Ecto neural progenitor cell (in vitro differentiated cells): Measurements from ENCODE around the gene LAMP1.
"Not testable (repeated sequence)": the region's sequence is repeated elsewhere in the genome, so short reads cannot be mapped to it uniquely, and the experiment has no call there.

Experiments
- DNase-seq: peaks from one replicate; pipeline ENCODE4 v3.0.0-alpha.2; 2018; ENCODE audit warnings: low spot score

Gene LAMP1

DNA sequence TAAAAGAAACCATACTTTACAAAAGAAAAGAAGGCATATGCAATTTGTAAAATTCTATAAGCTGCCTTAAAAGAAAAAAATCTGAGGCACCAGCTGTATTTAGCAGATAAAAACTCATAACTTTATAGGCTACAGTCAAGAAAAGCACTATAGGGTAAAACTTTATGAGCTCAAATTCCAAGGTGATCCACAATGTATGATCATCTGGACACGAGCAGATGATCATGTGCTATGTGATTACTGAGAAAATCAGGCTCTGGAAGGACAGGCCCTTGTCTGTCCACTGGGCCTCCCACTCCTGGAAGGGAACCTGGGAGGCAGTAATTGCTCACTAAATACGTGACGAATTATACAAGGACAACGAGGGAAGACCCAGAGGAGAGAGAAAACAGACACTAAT, 59.6 kb downstream of the LAMP1 start:
- no peak for DNase-seq

DNA sequence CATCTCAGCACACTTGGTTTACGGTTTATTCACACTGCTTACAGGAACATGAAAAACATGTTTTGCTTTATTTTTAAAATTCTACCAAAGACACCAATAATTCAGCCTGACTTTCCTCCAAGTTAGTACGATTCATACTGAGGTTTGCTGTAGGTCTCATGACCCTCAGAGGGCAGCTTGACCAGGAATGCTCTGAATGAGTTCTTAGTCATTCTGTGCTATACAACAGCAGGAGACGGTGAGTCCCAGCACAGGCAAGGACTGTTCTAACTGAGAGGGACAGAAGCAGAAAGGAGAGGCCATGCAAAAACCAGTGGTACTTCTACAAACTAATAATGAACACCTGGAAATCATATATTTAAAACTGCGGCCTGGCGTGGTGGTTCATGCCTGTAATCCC, 60.5 kb downstream of the LAMP1 start:
- no peak for DNase-seq

DNA sequence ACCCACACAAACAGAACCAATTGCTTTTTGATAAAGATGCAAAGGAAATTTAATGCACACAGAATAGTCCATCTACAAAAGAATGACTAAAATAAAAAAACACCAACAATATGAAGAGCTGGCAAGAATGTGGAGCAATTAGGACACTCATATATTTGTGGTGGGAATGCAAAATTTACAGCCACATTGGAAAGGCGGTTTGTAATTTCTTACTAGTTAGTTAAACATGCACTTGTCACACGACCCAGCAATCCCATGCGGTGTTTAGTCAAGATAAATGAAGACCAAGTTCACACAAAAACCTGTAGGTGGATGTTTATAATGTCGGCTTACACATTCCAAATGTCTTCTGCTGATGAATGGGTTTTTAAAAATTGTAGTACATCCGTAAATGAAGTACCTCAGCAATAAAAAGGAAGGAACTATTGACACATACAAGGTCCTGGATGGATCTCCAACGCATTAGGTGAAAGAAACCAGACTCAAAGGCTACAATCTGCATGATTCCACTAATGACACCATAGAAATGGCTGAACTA, 61.7 kb downstream of the LAMP1 start:
- DNase-seq, result no peak

DNA sequence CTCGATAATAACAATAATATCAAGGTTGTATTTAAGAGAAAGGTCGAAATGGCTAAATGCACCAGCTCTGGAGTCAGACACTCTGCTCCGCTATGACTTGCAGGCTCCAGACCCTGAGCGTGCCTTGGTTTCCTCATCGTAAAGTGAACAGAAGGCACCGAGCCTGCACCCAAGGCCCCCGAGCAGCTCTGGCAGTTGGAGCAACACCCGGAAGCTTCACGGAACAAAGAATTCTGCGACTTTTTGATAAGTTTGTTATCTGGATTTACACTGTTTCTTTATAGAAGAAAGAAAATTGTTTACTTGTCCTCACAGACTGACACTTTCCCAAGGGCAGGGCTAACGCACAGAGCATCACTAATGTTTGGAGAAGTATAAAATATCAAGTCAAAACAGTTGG, 62.5 kb downstream of the LAMP1 start:
- DNase-seq, result no peak

DNA sequence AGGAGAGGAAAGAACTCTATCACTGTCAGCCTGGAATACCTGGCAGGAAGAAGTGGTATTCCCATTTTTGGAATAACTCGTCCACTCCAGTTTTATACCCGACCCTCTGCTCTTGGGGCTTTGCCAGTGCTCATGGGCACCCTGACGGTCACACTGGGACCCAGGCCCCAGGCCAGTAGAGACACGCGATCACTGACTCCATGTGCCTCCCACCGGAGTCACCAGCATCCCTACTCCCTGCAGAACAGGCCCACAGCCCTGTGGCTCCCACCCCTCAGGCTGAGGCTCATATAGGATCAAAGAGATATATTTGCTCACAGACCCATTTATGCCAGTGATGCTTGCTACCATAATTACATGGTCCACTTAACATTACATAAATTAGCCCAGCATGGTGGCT, 63.4 kb downstream of the LAMP1 start:
- DNase-seq, result no peak

DNA sequence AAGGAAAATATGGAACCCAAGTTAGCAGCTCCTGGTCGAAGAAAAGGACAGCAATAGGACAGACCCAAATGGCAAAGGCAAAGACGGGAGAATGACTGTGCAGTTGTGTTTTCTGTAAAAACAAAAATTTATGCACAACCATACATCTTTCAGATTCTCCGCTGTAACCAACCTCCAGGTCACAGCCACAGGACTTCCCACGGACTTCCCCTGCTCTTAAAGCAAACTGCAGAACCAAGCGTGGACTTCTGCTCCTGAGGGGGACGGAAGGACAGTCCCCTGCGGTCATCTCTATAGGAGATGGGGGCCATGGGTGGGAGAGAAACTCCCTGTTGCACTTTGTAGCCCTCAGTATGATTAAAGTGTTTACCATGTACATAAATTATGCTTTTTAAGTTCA, 64.4 kb downstream of the LAMP1 start:
- no peak for DNase-seq

DNA sequence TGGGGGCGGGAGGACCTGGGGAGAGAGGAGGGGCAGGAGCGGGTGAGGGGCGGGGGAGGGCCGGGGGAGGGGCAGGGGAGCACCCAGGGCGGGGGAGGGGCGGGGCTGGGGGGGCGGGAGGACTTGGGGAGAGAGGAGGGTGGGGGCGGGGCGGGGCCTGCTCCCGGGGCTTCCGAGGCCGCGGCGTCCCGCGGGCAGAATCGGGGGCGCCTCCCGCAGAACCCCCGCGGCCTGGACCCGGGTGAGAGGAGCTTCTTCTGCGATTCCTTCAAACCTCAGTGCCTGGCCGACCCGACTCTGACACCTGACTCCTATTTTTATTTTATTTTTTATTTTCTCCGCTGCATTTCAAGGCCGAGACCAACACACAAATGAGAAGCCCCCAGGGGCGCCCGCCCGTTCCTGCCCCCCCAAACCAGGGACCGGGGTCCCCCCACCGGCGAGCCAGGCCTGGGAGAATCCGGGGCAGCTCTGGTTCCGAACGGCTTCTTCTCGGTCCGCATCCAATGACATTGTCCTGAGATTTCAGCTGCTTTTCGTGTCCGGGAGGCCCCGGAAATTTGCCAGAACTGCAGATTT, 67.4 kb downstream of the LAMP1 start:
- no peak for DNase-seq

DNA sequence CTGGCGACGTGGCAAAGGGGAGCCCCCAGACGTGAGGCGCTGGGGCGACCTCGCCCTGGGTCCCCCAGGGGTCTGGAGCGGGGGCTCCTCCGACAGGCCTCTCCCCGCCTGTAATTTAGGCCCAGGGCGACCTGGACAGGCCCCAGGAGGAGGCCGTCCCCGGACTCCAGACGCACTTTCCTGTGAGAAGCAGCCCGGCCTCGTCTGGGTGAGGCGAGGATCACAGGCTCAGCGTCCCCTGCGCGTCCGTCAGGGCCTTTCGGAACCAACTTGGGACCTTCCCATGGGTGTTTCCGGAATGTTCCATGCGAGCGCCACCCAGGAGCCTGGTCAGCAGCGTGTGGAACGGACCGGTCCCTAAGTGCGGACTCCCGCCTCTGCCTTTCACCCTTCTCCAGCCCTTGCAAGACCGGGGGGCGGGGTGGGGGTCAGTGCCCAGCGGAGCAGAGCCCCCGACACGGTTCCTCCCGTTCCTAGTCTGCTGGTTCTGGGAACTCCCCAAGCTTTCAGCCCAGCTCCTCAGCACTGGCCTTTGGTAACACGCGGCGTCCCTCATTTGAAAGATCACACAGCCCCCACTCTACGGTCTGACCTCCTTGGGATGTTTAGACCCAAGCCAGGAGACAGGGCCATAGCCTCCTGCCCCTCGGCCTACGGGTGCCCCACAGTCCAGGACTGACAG, 68.0 kb downstream of the LAMP1 start:
- no peak for DNase-seq

DNA sequence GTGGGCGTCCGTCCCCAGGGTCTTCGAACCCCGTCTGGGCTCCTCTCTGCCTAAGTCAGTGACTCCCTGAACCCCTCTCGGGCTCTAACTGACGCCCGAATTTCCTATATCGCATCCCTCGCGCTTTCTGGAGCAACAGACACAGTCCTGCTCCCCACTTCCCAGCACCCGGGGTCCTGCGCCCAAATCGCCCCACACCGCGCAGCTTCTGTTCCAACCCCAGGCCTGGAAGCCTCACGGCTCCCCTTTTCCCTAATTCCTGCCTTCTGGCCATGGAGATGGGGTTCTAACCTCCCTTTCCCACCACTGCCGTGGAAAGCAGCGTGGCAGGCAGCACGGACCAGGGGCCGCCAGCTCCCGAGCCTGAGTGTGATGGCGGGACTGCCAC, 68.5 kb downstream of the LAMP1 start:
- peak; percentile 45 for DNase-seq

DNA sequence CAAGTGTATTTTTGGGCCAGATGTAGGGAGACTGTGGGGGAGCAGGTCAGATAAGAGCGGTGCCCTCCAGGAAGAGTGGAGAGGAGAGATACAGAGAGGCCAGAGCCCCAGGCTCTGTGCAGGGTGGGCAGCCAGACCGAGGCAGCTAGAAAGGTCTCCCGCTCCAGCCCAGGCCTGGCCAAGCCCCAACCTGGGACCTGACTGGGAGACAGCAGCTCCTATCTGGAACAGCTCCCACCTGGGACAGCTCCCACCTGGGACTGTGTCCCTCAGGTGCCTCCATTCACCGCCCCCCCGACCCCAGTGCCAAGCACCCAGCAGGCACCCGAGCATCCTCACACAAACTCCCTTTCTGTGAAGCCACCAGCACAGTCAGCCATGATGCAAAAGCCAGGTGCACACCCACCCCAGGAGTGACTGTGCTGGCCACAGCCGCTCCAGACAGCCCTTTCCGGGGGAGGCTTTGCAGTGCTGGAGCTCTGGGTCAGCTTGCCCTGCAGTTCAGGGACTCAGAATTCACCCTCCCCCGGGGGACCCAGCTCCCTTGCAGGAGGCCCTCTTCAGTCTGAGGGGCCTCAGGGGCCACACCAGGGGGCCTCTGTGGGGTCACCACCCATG, 69.0 kb downstream of the LAMP1 start:
- DNase-seq, result peak; percentile 51

DNA sequence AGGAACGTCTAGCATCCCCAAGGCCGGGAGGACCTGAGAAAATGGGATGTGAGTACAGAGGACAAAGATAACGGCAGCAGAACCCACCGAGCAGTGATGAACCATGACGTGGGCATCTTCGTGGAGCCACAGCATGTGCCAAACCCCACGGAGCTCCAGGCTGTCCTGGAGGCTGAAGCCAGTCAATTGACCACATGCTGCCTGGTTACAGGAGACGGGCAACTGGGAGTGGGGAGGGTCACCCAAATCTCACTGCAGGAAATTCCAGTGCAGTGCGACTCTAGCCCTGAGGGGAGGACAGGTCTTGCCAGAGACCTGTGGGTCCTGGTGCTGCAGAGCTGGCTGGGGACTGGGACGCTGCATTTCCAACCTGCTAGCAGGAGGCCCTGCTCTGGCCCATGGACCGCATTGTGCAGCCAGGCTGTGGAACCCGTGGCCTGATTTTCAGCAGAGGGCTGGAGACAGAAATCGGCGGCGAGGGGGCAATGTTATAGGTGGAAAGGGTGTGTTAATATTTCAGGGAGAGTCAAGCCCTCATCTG, 70.1 kb downstream of the LAMP1 start:
- peak; percentile 44 for DNase-seq

DNA sequence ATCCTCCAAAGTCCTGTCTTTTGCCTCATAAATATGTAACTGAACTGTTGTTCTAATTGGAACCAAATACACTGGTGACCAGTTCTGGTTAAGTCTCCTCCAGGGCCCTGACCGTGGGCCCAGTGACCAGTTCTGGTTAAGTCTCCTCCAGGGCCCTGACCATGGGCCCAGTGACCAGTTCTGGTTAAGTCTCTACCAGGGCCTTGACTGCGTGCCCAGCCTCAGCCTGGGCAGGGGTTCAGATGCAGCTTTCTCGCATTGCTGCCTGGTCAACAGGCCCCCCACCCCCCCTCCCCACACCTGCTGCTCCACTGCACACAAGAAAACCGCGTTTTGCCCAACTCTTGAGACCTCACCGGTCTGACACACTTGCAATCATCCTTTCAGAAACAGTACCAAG, 70.7 kb downstream of the LAMP1 start:
- DNase-seq, result peak; percentile 40

DNA sequence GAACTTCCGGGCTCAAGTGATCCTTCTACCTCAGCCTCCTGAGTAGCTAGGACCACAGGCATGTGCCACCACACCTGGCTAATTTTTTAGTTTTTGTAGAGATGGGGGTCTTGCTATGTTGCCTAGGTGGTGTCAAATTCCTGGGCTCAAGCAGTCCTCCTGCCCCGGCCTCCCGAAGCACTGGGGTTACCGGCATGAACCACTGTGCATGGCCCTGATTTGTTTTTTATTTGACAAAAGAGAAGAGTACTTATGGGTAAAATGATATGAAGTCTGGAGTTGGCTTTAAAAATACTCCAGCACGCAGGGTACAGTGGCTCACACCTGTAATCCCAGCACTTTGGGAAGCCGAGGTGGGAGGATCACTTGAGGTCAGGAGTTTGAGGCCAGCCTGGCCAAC, 71.3 kb downstream of the LAMP1 start:
- DNase-seq, result not testable (repeated sequence)

DNA sequence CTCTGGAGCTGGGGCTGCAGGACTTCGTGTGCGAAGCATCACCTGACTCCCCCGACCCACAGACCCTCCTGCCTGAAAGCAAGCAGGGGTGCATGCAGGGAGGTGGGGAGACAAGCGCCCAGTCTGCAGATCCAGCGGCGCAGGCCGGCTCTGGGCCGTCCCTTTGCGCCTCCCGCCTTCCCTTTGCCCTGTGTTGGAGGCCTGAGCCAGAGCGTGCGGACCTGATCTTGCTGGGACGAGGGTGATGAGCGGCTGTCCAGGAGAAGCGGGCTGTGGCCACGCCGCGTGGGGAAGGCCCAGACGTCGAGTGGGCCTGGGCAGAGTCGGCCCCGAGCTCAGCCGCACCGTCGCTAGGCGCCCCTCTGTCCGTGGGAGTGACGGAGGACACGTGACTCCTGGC, 72.2 kb downstream of the LAMP1 start:
- peak; percentile 39 for DNase-seq

DNA sequence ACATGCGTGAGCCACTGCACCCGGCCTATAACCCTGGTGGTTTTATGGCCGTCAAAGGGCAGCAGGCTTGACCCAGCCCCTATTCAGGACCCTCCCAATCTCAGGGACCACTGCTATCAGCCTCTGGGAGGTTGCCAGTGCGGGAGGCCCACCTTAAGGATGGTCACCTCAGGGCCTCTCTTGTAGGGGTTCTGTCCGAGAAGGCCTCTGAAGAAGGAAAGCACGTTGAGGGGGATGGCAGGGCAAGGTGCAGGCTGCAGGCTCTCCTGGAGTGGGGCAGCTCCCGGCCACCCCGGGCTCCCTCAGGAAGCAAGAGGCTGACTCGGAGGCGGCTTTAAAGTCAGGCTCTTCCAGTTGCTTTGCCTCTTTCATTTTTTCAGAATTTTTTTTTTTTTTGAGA, 72.8 kb downstream of the LAMP1 start:
- peak; percentile 29 for DNase-seq

DNA sequence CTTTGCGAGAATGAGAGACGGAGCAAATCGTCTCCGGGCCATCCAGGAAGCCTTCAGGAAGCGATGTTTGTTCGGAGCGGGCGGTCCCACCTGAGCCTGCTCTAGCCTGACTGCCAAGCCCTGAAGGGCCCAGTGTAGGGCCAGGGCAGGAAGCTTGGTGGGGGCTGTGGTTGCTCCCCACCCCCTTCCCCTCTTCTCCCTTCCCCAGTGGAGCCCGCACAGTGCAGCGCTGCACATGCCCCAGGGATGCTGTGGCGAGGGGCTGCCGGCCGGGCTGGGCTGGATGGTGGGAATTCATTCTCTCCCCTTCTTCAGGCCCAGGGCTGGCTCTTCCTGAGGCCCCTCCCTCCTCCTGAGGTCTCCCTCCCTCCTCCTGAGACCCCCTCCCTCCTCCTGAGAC, 74.0 kb downstream of the LAMP1 start:
- DNase-seq, result no peak

DNA sequence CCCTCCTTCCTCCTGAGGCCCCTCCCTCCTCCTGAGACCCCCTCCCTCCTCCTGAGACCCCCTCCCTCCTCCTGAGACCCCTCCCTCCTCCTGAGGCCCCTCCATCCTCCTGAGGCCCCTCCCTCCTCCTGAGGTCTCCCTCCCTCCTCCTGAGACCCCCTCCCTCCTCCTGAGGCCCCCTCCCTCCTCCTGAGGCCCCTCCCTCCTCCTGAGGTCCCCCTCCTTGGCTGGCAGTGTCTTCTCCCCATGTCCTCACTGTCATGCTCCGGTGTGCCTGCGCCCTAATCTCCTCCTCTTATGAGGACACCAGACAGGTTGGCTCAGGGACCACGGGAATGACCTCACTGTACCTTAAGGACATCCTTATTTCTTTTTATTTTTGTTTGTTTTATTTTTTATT, 74.7 kb downstream of the LAMP1 start:
- peak; percentile 41 for DNase-seq
